ENCODE data around the gene UTP25.
A peak's percentile ranks its signal among the peaks of the same experiment; 100 is the strongest.
"Not testable (repeated sequence)": the region's sequence is repeated elsewhere in the genome, so short reads cannot be mapped to it uniquely, and the experiment has no call there.

UTP25 gene

GRCh38 chr1:209877087-209877764 is 49.5 kb downstream of the UTP25 start:
- no peak for DNase-seq

DNA sequence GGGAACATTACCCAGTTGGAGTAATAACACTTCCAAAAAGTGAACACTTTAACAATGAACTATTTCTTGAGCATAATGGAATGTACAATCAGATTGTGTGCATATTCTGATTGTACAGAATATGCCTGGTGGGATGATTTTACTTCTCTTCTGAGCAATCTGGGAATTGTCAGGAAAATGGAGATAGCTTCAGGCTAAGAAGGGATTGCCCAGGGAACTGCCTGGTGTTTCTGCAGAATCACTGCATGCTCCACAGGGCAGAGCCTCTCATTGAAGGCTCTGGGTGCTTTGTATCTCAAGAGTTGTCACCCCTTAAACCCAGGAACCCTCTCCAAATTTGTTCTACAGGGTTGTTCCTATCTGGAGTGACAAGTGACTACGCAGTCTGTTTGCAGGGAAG is 51.2 kb downstream of the UTP25 start:
- DNase-seq: no peak

- no peak for DNase-seq
Observed at GRCh38 chr1:209879539-209879938, 51.8 kb downstream of the UTP25 start.

GRCh38 chr1:209880031-209880430 is 52.3 kb downstream of the UTP25 start:
- DNase-seq: no peak

DNA sequence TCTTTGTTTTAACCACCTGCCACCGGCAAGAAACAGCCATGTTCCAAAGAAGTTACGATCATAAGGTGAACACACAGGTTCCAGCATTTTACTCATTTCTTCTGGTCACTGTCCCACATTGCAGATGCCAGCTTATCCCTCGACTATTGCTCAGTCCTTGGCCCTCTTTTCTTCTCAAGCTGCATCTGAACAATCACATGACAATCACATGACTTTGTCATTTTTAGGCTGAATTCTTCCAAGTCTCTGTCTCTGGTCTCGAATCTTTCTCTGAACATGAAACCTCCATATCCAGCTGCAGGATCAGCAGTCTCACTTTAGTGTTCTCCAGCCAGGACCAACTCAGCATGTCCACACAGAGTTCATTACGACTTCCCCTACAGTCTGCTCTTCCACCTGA is 53.8 kb downstream of the UTP25 start:
- no peak for DNase-seq

- DNase-seq: no peak
Observed at GRCh38 chr1:209882286-209882685, 54.5 kb downstream of the UTP25 start.

DNA sequence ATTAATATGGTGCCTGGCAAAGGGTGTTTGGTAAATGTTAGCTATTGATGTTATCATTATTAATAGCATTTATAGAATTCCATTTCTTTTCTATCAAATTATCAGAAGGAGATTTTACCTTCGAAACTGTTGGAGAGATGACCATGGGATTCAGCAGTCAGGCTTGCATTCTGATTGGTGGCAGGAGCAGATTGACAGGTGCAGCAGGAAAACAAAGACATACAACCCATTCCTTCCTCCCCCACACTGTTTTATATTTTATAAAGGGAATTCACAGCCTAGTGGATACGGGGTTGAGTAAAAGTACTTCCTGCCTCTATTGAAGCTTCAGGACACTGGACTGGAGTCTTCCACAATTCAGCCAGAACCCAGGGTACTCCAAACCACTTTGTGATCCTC is 55.2 kb downstream of the UTP25 start:
- no peak for DNase-seq

GRCh38 chr1:209883341-209883971 is 55.7 kb downstream of the UTP25 start:
- DNase-seq: no peak

DNA sequence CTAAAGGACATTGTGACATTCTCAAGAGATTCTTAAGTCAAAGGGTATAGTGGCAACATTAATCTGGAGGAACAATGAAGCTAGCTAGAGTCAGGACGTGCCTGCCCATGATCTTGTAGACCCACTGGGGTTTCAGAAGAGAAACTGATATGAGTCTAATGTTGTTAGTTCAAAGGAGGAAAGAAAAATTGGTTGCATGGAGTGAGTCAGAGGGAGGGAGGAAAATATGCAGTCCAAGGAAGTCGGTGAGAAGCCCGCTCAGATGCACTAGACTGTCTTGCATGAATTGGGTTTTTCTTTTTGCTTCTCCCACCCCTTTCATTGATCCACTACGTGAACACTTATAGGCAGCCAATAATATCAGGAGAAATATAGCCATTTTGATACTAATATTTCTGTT is 56.5 kb downstream of the UTP25 start:
- no peak for DNase-seq

DNA sequence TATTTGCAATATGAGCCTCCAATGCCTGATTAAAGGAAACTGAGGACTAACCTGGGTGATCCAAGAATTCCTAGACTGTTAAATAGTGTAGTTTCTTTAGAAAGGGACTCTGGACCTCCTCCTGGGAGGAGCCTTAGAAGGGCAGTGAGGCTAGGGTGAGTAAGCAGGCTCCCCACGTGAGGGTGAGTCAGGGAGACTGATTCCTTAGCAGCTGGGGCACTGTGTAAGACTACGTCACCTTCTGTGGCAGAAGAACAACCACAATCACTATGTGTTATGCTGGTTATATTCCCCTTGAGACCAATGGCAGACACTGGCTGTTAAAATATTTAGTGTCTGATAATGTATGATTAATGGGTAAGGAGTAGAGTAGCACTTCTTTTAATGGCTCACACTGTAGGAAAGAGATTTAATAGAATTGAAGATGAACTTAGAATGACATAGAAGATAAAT is 56.9 kb downstream of the UTP25 start:
- DNase-seq: peak; percentile 74

GRCh38 chr1:209885403-209886218 is 57.8 kb downstream of the UTP25 start:
- no peak for DNase-seq

GRCh38 chr1:209886219-209886536 is 58.4 kb downstream of the UTP25 start:
- no peak for DNase-seq

- not testable (repeated sequence) for DNase-seq
Observed at GRCh38 chr1:209888291-209889076, 60.7 kb downstream of the UTP25 start.

DNA sequence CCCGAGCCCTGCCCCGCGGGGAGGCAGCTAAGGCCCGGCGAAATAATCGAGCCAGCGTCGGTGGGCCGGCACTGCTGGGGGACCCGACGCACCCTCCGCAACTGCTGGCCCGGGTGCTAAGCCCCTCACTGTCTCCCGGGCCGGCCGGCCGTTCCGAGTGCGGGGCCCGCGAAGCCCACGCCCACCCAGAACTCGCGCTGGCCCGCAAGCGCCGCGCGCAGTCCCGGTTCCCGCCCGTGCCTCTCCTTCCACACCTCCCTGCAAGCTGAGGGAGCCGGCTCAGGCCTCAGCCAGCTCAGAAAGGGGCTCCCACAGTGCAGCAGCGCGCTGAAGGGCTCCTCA is 61.3 kb downstream of the UTP25 start:
- no peak for DNase-seq

DNA sequence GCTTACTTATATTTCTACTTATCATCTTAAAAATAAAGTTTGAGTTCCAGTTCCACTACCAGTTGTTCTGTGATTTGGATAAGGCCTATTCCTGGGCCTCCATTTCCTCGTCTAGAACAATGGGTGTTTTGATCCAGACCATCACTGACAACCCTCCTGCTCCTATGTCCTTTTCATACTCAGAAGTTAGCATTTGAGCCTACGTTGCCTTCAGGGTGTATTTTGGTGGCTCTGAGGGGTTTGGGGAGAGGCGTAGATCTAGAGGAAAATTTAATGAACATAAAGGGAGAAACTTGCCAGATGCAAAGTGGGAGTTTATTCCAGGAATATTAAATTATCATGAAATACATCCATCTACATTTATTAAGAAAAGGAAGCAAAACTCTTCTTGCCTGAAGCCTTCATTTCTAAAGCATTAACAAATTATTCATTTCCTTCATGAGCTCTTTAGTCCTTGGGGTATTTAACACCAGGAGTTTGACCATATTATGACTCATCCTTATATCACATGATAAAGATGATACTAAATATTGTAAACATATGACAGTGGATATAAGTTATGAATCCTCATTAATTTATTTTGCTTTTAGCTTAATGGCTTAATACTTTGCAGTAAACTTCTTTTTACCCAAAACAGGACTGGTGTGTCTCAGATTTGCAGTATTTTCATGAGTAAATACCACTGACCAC is 63.0 kb downstream of the UTP25 start:
- no peak for DNase-seq

DNA sequence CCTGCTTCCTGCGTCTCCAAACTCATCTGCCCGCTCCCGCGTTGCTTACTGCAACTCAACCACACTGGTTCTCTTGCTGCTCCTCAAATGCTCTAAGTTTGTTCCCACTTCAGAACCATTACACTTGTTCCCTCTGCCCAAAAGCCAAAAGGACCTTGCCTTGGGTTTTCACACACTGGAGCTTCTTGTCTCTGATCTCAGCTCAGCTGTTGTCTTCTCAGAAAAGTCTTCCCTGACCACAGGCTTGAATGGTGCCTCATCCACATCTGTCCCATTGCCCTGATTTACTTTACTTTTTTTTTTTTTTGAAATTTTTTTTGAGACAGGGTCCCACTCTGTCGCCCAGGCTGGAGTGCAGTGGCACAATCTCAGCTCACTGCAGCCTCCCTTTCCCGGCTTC is 66.0 kb downstream of the UTP25 start:
- DNase-seq: no peak

DNA sequence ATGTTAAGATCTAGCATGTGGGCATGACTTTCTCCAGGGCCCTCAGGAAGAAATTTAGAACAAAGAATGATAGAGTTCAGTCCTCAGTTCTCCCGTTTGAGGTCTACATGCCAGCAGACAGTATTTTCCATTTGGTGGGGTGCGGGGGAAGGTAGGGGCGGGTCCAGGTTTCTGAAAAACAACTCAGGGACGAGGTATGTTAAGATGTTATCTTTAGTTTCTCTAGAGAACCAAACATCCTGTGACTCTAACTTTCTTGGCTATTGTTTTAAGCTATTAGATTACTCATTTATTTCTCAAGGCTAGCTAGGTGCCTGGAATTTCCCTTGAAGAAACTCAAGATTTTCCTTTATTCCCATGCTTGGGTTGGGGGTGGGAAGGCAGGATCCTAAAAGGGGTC is 67.9 kb downstream of the UTP25 start:
- no peak for DNase-seq

DNA sequence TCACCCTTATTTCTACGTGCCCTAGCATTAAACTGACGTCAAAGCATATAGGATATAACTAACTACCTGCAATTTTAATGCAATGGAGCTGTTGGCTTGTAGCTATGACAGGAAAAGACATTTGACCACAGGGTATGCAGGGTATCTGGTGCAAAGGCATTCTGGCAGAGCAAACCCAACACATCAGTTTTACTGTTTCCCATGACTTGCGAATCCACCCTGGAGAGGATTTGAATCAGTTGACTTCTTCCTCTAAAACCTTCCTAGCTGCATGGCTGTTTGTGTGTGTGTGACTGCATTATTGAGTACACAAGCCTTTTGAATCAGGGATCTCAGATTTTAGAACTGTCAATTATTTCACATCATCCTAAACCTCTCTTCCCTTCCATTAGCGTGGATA is 68.6 kb downstream of the UTP25 start:
- no peak for DNase-seq

DNA sequence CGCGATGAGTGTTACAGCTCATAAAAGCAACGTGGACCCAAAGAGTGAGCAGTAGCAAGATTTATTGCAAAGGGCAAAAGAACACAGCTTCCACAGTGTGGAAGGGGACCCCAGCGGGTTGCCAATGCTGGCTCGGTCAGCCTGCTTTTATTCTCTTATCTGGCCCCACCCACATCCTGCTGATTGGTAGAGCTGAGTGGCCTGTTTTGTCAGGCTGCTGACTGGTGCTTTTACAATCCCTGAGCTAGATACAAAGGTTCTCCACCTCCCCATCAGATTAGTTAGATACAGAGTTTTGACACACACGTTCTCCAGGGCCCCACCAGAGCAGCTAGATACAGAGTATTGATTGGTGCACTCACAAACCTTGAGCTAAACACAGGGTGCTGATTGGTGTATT is 70.5 kb downstream of the UTP25 start:
- DNase-seq: not testable (repeated sequence)

DNA sequence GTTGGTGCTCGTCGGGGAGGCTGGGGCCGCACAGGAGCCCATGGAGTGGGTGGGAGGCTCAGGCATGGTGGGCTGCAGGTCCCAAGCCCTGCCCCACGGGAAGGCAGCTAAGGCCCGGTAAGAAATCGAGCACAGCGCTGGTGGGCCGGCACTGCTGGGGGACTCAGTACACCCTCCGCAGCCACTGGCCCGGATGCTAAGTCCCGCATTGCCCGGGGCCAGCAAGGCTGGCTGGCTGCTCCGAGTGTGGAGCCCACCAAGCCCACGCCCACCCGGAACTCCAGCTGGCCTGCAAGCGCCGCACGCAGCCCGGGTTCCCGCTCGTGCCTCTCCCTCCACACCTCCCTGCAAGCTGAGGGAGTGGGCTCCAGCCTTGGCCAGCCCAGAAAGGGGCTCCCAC is 71.1 kb downstream of the UTP25 start:
- not testable (repeated sequence) for DNase-seq

DNA sequence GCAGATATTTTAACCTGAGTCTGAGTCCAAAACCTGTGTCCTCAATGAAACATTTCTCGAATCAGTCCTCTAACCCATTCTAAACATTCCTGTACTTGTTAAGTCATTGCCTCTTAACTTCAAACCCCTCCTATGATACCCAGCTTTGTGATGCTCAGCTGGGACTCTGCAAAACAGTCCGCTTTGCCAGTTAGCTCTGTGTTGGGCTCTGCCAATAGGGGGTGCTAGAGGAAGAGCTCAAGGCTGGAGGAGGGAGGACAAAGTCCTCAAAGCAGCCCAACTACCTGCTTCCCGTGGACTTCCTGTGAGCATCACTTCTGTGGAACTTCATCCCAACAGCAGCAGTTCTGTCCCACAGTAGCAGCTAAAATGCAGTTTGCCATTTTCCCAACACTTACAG is 72.2 kb downstream of the UTP25 start:
- no peak for DNase-seq

DNA sequence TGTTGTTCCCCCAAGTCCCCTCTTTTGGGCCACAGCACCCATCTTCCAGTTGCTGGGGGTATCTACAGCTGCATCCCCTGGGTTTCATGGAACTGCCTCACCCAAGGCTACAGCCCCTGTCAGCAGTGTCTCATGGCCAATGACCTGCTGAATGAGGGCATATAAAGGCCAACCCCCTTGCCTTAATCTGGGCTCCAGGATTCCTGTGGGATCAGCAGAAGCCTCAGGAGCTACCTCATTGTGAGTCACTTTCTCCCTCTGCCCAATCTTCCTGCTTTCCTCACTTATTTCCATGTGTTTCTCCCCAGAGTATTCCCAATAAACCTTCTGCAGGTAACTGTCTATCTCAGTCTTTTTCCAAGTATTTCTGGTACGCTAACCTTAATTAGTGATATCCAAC is 73.0 kb downstream of the UTP25 start:
- no peak for DNase-seq

- no peak for DNase-seq
Observed at GRCh38 chr1:209901211-209901610, 73.4 kb downstream of the UTP25 start.

Measured in NK-92 treated with Interleukin-12 subunit alpha and Interleukin-12 subunit beta, amount 100 ng/mL, for 24 hours (cell line).